GM19328 (cell line): ENCODE measurements around the gene HECTD4.
"Not testable (repeated sequence)": the region's sequence is repeated elsewhere in the genome, so short reads cannot be mapped to it uniquely, and the experiment has no call there.

ENCODE experiments used
- ATAC-seq: cut with Tn5 transposase; IDR thresholded peaks from one replicate; pipeline ENCODE4 v1.9.1; 2021; ENCODE audit warnings: mild to moderate bottlenecking, moderate library complexity; ENCODE audit not compliant: unreplicated experiment

The HECTD4 gene

GRCh38 chr12:112275836-112276235 lies 106.4 kb downstream of the HECTD4 start:
- ATAC-seq, result no peak

DNA sequence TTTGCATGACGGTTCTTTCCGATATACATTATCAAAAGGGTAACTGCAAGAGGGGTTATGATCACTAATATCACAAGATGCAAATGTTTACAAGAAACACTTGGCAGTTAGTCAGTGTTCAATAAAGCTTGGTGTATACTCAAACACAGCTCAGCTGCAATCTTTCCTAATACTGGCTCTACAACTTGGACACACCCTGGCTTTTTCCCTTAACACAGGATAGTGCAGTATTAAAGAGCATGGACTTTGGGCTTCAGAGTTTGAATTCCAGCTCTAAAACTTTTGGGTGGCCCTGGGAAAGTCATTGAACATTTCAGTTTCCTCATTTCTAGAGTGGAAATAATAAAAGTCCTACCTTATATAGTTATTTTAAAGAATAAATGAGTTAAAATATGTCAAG lies 107.0 kb downstream of the HECTD4 start:
- no peak for ATAC-seq

GRCh38 chr12:112270673-112271072 lies 111.6 kb downstream of the HECTD4 start:
- no peak for ATAC-seq

GRCh38 chr12:112266473-112266872 lies 115.8 kb downstream of the HECTD4 start:
- ATAC-seq, result no peak

DNA sequence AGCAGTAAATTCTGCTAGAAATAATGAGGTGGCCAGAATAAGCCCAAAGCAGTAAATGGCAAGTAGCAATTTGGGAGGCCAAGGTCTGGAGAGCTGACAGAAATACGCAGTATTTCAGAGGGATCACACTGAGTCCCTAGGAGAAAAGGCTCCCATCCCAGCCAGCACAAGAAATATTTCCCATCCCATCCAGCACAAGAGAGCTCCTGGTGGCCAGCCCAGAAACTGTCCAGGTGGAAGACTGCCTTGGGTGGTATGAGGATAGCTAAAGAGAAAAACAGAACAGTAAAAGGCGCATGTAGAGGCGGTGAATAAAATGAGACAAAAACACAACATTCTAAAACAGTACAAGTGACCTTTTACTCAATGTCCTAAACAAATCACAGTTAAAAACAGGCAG lies 120.7 kb downstream of the HECTD4 start:
- ATAC-seq, result no peak

DNA sequence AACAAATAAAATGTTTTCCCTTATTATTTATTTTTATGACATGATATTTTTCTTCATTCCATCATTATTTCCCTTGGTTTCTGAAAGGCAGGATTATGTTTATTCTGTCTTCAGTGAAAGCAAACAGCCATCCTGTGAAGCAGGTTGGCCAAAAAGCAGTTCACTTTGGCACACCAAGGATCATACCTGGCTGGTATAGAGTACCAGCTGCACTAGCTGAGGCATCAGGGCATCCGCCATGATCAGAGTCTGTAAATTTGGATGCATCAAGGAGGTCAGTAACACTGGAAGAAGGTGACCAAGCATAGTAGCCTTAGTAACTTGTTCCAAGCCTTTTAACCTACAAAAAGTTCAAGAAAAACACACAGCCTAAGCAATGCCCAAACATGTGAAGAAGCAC lies 123.3 kb downstream of the HECTD4 start:
- ATAC-seq, result no peak

DNA sequence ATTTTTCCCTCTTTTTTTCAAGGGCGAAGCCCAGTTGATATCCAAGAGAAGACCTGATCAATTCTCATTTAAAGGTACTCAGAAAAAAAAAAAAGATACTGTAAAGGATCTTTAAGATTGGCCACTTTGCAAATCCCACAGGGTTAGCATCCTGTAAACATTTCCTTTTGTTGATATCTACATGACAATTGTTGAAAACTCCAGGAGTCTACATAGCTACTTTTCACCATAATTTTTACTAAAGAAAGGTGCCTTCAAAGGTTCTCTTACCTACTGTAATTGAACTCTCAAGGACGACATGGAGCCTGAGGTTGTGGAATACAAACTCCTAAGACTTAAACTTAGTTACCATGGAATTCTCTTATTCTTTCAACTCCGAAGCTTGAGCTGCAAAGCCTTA lies 125.5 kb downstream of the HECTD4 start:
- ATAC-seq, result no peak

GRCh38 chr12:112252184-112252583 lies 130.0 kb downstream of the HECTD4 start:
- ATAC-seq, result no peak

GRCh38 chr12:112244902-112245301 lies 137.3 kb downstream of the HECTD4 start:
- ATAC-seq, result not testable (repeated sequence)

- no peak for ATAC-seq
Observed at GRCh38 chr12:112243255-112244110, 138.7 kb downstream of the HECTD4 start.

- no peak for ATAC-seq
Observed at GRCh38 chr12:112241176-112241575, 141.1 kb downstream of the HECTD4 start.

- ATAC-seq, result no peak
Observed at GRCh38 chr12:112239881-112240280, 142.3 kb downstream of the HECTD4 start.

GRCh38 chr12:112239020-112239419 lies 143.2 kb downstream of the HECTD4 start:
- ATAC-seq, result no peak

DNA sequence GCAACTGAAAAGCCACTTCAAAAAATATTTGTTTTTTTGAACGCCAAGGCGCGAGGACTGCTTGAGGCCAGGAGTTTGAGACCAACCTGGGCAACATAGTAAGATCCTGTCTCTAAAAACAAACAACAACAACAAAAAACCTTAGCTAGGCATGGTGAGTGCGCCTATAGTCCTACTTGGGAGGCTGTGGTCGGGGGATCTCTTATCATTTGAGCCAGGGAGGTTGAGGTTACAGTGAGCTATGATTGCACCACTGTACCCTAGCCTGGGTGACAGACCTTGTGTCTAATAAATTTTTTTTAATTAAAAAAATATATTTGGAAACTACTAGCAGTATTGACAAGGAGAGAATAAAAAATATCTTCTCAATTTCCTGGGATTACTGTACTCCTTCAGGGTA lies 143.8 kb downstream of the HECTD4 start:
- ATAC-seq, result no peak

DNA sequence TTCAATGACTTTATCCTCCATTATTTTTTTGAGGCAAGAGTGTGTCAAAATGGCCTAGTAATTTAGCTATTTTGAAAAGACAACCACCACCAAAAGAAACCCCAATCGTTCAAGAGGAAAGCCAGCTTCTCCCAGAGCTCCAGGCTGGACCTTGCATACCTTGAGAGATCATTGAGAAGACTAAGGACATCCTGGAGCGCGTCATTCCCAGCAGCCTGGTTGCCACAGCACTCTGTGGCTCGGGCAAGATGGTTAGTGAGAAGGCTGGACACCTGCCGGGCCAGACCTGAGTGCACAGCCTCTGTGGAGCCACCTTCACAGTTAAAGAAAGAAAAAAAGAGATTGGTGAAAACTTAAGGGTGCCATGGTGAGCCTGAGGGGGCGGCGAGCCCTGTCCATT lies 145.4 kb downstream of the HECTD4 start:
- ATAC-seq, result no peak

DNA sequence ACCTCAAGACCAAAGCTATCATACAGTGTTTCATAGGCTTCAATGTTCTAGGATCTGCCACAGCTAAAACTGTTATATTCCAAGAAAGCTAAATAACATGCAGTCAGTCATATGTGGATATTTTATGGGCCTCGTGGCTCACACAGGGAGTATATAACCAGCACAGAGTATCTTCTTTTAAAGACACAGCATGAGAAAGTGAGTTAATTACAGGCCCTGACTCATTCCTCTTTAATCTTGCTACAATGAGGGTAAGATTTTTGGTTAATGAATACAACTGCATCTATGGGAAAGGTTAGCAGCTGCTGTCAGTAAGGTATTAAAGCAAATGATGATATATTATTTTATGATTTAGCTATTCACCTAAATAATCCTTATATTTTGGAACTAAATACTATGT lies 145.8 kb downstream of the HECTD4 start:
- no peak for ATAC-seq

- no peak for ATAC-seq
Observed at GRCh38 chr12:112234303-112234702, 147.9 kb downstream of the HECTD4 start.

- ATAC-seq, result no peak
Observed at GRCh38 chr12:112233242-112233641, 149.0 kb downstream of the HECTD4 start.

GRCh38 chr12:112230136-112230535 lies 152.1 kb downstream of the HECTD4 start:
- no peak for ATAC-seq

DNA sequence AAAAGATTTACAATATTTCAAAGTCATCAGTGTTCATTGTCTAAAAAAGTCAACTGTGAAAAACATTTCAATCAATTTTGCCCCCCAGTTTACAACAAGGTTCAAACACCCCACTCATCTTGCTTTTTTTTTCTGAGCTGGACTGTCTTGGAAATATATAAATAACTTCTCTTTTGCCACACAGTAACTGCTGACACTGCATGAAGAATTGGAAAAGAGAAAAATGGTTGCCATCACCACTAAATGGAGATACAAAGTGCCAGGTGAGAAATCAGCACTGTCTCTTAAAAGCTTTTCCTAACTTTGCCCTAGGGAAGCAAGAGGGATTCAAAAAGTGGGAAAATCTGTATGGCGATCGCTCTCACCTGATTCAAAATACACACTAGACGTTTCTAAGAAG lies 155.5 kb downstream of the HECTD4 start:
- ATAC-seq, result no peak

GRCh38 chr12:112220628-112221027 lies 161.6 kb downstream of the HECTD4 start:
- ATAC-seq, result not testable (repeated sequence)

DNA sequence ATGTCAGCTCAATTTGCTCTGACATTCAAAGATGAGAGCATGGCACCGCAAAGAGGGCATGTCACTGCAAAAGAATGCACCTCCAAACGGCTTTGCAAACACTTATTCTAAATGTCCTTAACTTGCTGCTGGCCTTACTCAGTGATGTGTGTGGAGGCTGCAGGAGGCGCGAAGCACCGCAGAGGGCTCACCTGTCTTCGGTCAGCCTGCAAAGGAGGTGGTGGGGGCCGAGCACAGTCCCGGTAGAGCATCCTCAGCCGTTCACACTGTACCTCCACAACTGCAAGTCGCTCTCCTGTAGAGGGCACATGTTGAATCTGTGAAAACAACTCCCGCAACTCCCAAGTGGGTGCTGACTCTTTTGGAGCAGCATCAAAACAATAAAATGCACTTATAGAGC lies 163.0 kb downstream of the HECTD4 start:
- ATAC-seq, result no peak

DNA sequence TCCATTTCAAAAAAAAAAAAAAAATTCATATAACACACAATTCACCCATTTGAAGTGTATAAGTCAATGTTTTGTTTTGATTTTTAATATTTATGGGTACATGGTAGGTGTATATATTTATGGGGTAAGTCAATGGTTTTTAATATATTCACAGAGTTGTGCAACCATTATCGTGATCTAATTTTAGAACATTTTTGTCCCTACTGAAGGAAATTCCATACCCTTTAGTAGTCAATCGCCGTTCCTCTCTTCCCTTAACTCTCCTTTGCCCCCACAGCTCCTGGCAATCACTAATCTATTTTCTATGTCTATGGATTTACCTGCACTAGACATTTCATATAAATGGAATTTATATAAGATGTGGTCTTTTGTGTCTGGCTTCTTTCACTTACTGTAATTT lies 164.1 kb downstream of the HECTD4 start:
- ATAC-seq, result no peak
